WTC11 (cell line): Measurements from ENCODE around the gene CYB561A3. TPM values are rescaled to one million over a fixed set of nuclear protein-coding genes. Genes with fewer than 3 reads are reported as not detected.
"Not testable (repeated sequence)": the region's sequence is repeated elsewhere in the genome, so short reads cannot be mapped to it uniquely, and the experiment has no call there.

Experiments
- ATAC-seq: fragments of 200-7000 bp; cut with Tn5 transposase; 2 replicates; pipeline ENCODE4 v1.10.0; 2021; ENCODE audit warnings: mild to moderate bottlenecking, moderate library complexity
- CTCF ChIA-PET: fragments of 300-600 bp; sonication (Branson Sonifier 250); formaldehyde crosslinking; loops from one replicate; lab custom pipeline; 2021; ENCODE audit warnings: antibody characterized with exemption; lab: Charles Lee
- POLR2A ChIA-PET: fragments of 350-600 bp; sonication (Branson Sonifier 250); formaldehyde crosslinking; loops from one replicate; lab custom pipeline; 2021; ENCODE audit warnings: antibody characterized with exemption; lab: Charles Lee
- DNase-seq: peaks from one replicate; pipeline ENCODE4 v3.0.0; 2021; ENCODE audit warnings: low spot score
- H3K27ac Mint-ChIP-seq: 2 replicates; pipeline ENCODE4 v1.8.0; 2021; ENCODE audit warnings: mixed read lengths
- H3K27me3 Mint-ChIP-seq: 2 replicates; pipeline ENCODE4 v1.8.0; 2021; ENCODE audit warnings: low read depth, mild to moderate bottlenecking, moderate library complexity, mixed read lengths
- H3K36me3 Mint-ChIP-seq: 2 replicates; pipeline ENCODE4 v1.8.0; 2021; ENCODE audit warnings: mixed read lengths
- H3K4me1 Mint-ChIP-seq: 2 replicates; pipeline ENCODE4 v1.8.0; 2022; ENCODE audit warnings: mixed read lengths
- H3K4me3 Mint-ChIP-seq: 2 replicates; pipeline ENCODE4 v1.8.0; 2021; ENCODE audit warnings: mild to moderate bottlenecking, moderate library complexity, mixed read lengths
- H3K9me3 Mint-ChIP-seq: 2 replicates; pipeline ENCODE4 v1.8.0; 2021; ENCODE audit warnings: mixed read lengths
- ETV6 ChIP-seq: sonication (generic); formaldehyde crosslinking; IDR thresholded peaks from 2 replicates; pipeline ENCODE4 v1.8.1; 2022; ENCODE audit warnings: mild to moderate bottlenecking, missing genetic modification reagents
- FOXK1 ChIP-seq: sonication (generic); formaldehyde crosslinking; IDR thresholded peaks from 2 replicates; pipeline ENCODE4 v1.8.0; 2022; ENCODE audit warnings: mild to moderate bottlenecking, moderate library complexity, missing genetic modification reagents
- FOXP1 ChIP-seq: sonication (generic); formaldehyde crosslinking; IDR thresholded peaks from 2 replicates; pipeline ENCODE4 v1.8.0; 2022; ENCODE audit warnings: missing genetic modification reagents, mild to moderate bottlenecking, moderate library complexity, borderline replicate concordance
- GABPB1 ChIP-seq: sonication (generic); formaldehyde crosslinking; IDR thresholded peaks from 2 replicates; pipeline ENCODE4 v1.8.1; 2023; ENCODE audit warnings: mild to moderate bottlenecking, missing genetic modification reagents
- GTF2I ChIP-seq: fragments of 250-450 bp; sonication (Bioruptor Pico); conservative IDR thresholded peaks from 2 replicates; pipeline ENCODE4 v1.4.0; 2021; ENCODE audit warnings: mild to moderate bottlenecking
- MYBL2 ChIP-seq: sonication (generic); formaldehyde crosslinking; IDR thresholded peaks from 2 replicates; pipeline ENCODE4 v1.8.1; 2023; ENCODE audit warnings: mild to moderate bottlenecking, moderate library complexity, missing genetic modification reagents
- NFYB ChIP-seq: sonication (generic); formaldehyde crosslinking; conservative IDR thresholded peaks from 2 replicates; pipeline ENCODE4 v1.8.0; 2022; ENCODE audit warnings: low read depth, missing genetic modification reagents
- PRRX2 ChIP-seq: fragments of 250-450 bp; sonication (Bioruptor Pico); IDR thresholded peaks from 2 replicates; pipeline ENCODE4 v1.8.0; 2021; ENCODE audit warnings: mild to moderate bottlenecking
- SMAD3 ChIP-seq: sonication (generic); formaldehyde crosslinking; IDR thresholded peaks from 2 replicates; pipeline ENCODE4 v1.8.0; 2022; ENCODE audit warnings: missing genetic modification reagents, mild to moderate bottlenecking, borderline replicate concordance
- SOX15 ChIP-seq: fragments of 250-450 bp; sonication (Bioruptor Pico); IDR thresholded peaks from 2 replicates; pipeline ENCODE4 v1.9.0; 2021; ENCODE audit warnings: mild to moderate bottlenecking
- TEAD1 ChIP-seq: sonication (generic); formaldehyde crosslinking; IDR thresholded peaks from 2 replicates; pipeline ENCODE4 v1.8.0; 2022; ENCODE audit warnings: mild to moderate bottlenecking, missing genetic modification reagents
- ZNF121 ChIP-seq: sonication (generic); formaldehyde crosslinking; IDR thresholded peaks from 2 replicates; pipeline ENCODE4 v1.8.0; 2023; ENCODE audit warnings: missing genetic modification reagents
- ZNF138 ChIP-seq: sonication (generic); formaldehyde crosslinking; conservative IDR thresholded peaks from 2 replicates; pipeline ENCODE4 v1.8.1; 2022; ENCODE audit warnings: mild to moderate bottlenecking, moderate library complexity, missing genetic modification reagents
- ZNF263 ChIP-seq: sonication (generic); formaldehyde crosslinking; IDR thresholded peaks from 2 replicates; pipeline ENCODE4 v1.8.1; 2022; ENCODE audit warnings: low read depth, mild to moderate bottlenecking, moderate library complexity, missing genetic modification reagents
- ZNF416 ChIP-seq: fragments of 250-450 bp; sonication (Bioruptor Pico); IDR thresholded peaks from 2 replicates; pipeline ENCODE4 v1.9.0; 2021; ENCODE audit warnings: mild to moderate bottlenecking, inconsistent platforms
- ZNF671 ChIP-seq: fragments of 250-450 bp; sonication (Bioruptor Pico); IDR thresholded peaks from 2 replicates; pipeline ENCODE4 v1.8.0; 2021; ENCODE audit warnings: mild to moderate bottlenecking
- total RNA-seq: library from RNA; stranded (reverse); gene quantifications from 3 replicates; pipeline ENCODE4 v1.2.3, GENCODE V29; 2021
- TF ChIP-seq, protein P1 (sequence below): sonication (generic); formaldehyde crosslinking; IDR thresholded peaks from 2 replicates; pipeline ENCODE4 v1.8.0; 2023; ENCODE audit warnings: missing genetic modification reagents
- TF ChIP-seq, protein P2 (sequence below): sonication (generic); formaldehyde crosslinking; IDR thresholded peaks from 2 replicates; pipeline ENCODE4 v1.8.1; 2023; ENCODE audit warnings: mild to moderate bottlenecking, missing genetic modification reagents
- TF ChIP-seq, protein P3 (sequence below): sonication (generic); formaldehyde crosslinking; IDR thresholded peaks from 2 replicates; pipeline ENCODE4 v1.8.0; 2022; ENCODE audit warnings: mild to moderate bottlenecking, missing genetic modification reagents
- TF ChIP-seq, protein P4 (sequence below): sonication (generic); formaldehyde crosslinking; IDR thresholded peaks from 2 replicates; pipeline ENCODE4 v1.8.0; 2022; ENCODE audit warnings: mild to moderate bottlenecking, missing genetic modification reagents
- TF ChIP-seq, protein P5 (sequence below): sonication (generic); formaldehyde crosslinking; conservative IDR thresholded peaks from 2 replicates; pipeline ENCODE4 v1.8.1; 2022; ENCODE audit warnings: mild to moderate bottlenecking, missing genetic modification reagents
- TF ChIP-seq, protein P6 (sequence below): fragments of 200-600 bp; IDR thresholded peaks from 2 replicates; pipeline ENCODE4 v1.8.0; 2022; ENCODE audit warnings: antibody characterized with exemption
- TF ChIP-seq, protein P7 (sequence below): fragments of 250-450 bp; sonication (Bioruptor Pico); IDR thresholded peaks from 2 replicates; pipeline ENCODE4 v1.9.0; 2021; ENCODE audit warnings: mild to moderate bottlenecking, borderline replicate concordance

Gene CYB561A3
- total RNA-seq, 1 experiment from 2014 or later = 38.8 TPM

DNA sequence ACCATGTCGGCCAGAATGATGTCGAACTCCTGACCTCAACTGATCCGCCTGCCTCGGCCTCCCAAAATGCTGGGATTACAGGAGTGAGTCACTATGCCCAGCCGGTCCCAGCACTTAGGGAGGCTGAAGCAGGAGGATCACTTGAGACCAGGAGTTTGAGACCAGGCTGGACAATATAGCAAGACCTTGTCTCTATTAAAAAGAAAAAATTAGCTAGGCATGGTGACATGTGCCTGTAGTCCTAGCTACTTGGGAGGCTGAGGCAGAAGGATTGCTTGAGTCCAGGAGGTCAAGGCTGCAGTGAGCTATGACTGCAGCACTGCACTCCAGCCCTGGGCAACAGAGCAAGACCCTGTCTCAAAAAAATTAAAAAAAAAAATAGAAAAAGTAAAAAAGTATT is 22.2 kb upstream of the CYB561A3 start:
- DNase-seq, H3K36me3 Mint-ChIP-seq, H3K27ac Mint-ChIP-seq, H3K4me3 Mint-ChIP-seq: not testable (repeated sequence)
- peak; percentile 23; the same call in 1 of the 2 replicates for TF ChIP-seq ZNF121 (CRISPR knock-in tag)
- TF ChIP-seq, all 79 proteins: peak for 1; not testable (repeated sequence) for 78
- ATAC-seq, POLR2A ChIA-PET, H3K27me3 Mint-ChIP-seq, H3K4me1 Mint-ChIP-seq, H3K9me3 Mint-ChIP-seq: not testable (repeated sequence)
- CTCF ChIA-PET = interaction anchor here (1.1 to 10.1 kb wide), 7 partner anchors 17 to 131 kb away, joined by 3 to 346 read pairs (median 15); partner anchors contain the start of genes CYB561A3, DDB1, TKFC and TMEM138

DNA sequence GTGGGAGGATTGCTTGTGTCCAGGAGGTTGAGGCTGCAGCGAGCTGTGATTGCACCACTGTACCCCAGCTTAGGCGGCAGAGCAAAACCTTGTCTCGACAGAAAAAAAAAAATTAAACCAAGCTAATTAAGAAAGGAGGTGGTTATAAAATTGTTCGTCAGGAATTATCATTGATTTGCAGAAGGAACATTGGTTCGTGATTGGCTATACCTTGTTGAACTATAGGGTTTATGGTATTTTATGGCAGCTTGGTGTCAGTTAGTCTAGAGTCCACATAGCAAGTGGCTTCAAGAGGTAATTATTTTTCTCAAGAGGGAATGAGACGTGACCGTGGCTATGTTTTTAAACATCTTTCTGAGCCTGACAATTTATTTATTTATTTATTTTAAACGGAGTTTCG is 19.2 kb upstream of the CYB561A3 start:
- ATAC-seq = no peak
- Mint-ChIP-seq H3K36me3 (peaks cover 14% of the 10 kb centered on the region), H3K9me3 (peaks cover 10% of the 10 kb centered on the region), H3K4me1 (peaks cover 8% of the 10 kb centered on the region; the same call in 1 of the 2 replicates), H3K4me3 (no peak overlapping the region), H3K27ac (no peak overlapping the region), H3K27me3 (no peaks in the 10 kb centered on the region)
- ChIA-PET CTCF (interaction anchor here (0.6 to 10.1 kb wide), 4 partner anchors 12 to 86 kb away, joined by 3 to 346 read pairs (median 4); partner anchors contain the start of genes DDB1, TKFC and VWCE), POLR2A (no interaction called here)
- TF ChIP-seq ZNF416 (CRISPR knock-in tag) = no peak
- no peak for TF ChIP-seq FOXK1
- TF ChIP-seq, protein P1, sequence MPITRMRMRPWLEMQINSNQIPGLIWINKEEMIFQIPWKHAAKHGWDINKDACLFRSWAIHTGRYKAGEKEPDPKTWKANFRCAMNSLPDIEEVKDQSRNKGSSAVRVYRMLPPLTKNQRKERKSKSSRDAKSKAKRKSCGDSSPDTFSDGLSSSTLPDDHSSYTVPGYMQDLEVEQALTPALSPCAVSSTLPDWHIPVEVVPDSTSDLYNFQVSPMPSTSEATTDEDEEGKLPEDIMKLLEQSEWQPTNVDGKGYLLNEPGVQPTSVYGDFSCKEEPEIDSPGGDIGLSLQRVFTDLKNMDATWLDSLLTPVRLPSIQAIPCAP (CRISPR knock-in tag) = no peak
- TF ChIP-seq ZNF138 = no peak
- TF ChIP-seq ZNF671 (CRISPR knock-in tag) = no peak
- TF ChIP-seq, protein P2, sequence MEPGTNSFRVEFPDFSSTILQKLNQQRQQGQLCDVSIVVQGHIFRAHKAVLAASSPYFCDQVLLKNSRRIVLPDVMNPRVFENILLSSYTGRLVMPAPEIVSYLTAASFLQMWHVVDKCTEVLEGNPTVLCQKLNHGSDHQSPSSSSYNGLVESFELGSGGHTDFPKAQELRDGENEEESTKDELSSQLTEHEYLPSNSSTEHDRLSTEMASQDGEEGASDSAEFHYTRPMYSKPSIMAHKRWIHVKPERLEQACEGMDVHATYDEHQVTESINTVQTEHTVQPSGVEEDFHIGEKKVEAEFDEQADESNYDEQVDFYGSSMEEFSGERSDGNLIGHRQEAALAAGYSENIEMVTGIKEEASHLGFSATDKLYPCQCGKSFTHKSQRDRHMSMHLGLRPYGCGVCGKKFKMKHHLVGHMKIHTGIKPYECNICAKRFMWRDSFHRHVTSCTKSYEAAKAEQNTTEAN (CRISPR knock-in tag) = no peak
- TF ChIP-seq GABPB1 (CRISPR knock-in tag) = no peak
- no peak for TF ChIP-seq FOXP1 (CRISPR knock-in tag)
- no peak for TF ChIP-seq SMAD3 (CRISPR knock-in tag)
- TF ChIP-seq, protein P3, sequence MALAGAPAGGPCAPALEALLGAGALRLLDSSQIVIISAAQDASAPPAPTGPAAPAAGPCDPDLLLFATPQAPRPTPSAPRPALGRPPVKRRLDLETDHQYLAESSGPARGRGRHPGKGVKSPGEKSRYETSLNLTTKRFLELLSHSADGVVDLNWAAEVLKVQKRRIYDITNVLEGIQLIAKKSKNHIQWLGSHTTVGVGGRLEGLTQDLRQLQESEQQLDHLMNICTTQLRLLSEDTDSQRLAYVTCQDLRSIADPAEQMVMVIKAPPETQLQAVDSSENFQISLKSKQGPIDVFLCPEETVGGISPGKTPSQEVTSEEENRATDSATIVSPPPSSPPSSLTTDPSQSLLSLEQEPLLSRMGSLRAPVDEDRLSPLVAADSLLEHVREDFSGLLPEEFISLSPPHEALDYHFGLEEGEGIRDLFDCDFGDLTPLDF (CRISPR knock-in tag) = no peak
- TF ChIP-seq MYBL2 (CRISPR knock-in tag) = no peak
- TF ChIP-seq TEAD1 (CRISPR knock-in tag) = no peak
- no peak for TF ChIP-seq SOX15 (CRISPR knock-in tag)
- TF ChIP-seq PRRX2 (CRISPR knock-in tag) = no peak
- no peak for TF ChIP-seq NFYB (CRISPR knock-in tag)
- TF ChIP-seq, protein P4, sequence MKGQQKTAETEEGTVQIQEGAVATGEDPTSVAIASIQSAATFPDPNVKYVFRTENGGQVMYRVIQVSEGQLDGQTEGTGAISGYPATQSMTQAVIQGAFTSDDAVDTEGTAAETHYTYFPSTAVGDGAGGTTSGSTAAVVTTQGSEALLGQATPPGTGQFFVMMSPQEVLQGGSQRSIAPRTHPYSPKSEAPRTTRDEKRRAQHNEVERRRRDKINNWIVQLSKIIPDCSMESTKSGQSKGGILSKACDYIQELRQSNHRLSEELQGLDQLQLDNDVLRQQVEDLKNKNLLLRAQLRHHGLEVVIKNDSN = no peak
- DNase-seq = no peak

DNA sequence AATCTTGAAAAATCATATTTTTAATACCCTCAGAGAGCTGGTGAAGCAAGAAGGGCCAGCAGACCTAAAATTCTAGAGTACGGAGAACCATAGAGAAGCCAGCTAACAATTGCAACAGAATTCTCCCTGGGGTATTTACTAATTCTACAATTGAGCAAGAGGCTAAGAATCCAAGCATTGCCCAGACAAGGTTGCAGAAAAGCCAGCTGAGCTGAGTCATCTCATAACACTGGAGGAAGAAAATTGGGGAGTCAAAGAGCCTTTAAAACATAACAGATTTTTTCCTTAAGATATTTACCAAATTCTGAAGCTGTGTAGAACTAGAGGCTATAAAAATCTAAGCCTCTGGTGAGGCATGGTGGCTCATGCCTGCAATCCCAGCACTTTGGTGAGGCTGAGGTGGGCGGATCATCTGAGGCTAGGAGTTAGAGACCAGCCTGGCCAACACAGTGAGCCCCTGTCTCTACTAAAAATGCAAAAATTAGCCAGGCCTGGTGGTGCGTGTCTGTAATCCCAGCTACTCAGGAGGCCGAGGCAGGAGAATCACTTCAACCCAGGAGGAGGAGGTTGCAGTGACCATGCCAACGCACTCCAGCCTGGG is 17.1 kb upstream of the CYB561A3 start:
- ATAC-seq (no peak), DNase-seq (no peak)
- ChIA-PET CTCF (interaction anchor here (0.8 to 1.0 kb wide), 2 partner anchors 43 to 46 kb away, joined by 3 to 4 read pairs; partner anchors contain the start of genes DDB1 and TKFC), POLR2A (no interaction called here)
- no peaks in the 10 kb centered on the region for H3K27me3 Mint-ChIP-seq
- H3K4me1 Mint-ChIP-seq = 0 out of 2 replicates have a peak, but pooled peaks cover 3% of the 10 kb centered on the region
- no peak overlapping the region for H3K27ac Mint-ChIP-seq
- H3K36me3 Mint-ChIP-seq = peaks cover 32% of the 10 kb centered on the region
- peaks cover 14% of the 10 kb centered on the region for H3K9me3 Mint-ChIP-seq
- H3K4me3 Mint-ChIP-seq = no peak overlapping the region
- TF ChIP-seq, protein P5, sequence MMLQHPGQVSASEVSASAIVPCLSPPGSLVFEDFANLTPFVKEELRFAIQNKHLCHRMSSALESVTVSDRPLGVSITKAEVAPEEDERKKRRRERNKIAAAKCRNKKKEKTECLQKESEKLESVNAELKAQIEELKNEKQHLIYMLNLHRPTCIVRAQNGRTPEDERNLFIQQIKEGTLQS = no peak
- TF ChIP-seq, protein P6, sequence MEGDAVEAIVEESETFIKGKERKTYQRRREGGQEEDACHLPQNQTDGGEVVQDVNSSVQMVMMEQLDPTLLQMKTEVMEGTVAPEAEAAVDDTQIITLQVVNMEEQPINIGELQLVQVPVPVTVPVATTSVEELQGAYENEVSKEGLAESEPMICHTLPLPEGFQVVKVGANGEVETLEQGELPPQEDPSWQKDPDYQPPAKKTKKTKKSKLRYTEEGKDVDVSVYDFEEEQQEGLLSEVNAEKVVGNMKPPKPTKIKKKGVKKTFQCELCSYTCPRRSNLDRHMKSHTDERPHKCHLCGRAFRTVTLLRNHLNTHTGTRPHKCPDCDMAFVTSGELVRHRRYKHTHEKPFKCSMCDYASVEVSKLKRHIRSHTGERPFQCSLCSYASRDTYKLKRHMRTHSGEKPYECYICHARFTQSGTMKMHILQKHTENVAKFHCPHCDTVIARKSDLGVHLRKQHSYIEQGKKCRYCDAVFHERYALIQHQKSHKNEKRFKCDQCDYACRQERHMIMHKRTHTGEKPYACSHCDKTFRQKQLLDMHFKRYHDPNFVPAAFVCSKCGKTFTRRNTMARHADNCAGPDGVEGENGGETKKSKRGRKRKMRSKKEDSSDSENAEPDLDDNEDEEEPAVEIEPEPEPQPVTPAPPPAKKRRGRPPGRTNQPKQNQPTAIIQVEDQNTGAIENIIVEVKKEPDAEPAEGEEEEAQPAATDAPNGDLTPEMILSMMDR = no peak
- TF ChIP-seq ETV6 (CRISPR knock-in tag) (no peak), ZNF263 (CRISPR knock-in tag) (no peak), GTF2I (CRISPR knock-in tag) (no peak)
- TF ChIP-seq, protein P7, sequence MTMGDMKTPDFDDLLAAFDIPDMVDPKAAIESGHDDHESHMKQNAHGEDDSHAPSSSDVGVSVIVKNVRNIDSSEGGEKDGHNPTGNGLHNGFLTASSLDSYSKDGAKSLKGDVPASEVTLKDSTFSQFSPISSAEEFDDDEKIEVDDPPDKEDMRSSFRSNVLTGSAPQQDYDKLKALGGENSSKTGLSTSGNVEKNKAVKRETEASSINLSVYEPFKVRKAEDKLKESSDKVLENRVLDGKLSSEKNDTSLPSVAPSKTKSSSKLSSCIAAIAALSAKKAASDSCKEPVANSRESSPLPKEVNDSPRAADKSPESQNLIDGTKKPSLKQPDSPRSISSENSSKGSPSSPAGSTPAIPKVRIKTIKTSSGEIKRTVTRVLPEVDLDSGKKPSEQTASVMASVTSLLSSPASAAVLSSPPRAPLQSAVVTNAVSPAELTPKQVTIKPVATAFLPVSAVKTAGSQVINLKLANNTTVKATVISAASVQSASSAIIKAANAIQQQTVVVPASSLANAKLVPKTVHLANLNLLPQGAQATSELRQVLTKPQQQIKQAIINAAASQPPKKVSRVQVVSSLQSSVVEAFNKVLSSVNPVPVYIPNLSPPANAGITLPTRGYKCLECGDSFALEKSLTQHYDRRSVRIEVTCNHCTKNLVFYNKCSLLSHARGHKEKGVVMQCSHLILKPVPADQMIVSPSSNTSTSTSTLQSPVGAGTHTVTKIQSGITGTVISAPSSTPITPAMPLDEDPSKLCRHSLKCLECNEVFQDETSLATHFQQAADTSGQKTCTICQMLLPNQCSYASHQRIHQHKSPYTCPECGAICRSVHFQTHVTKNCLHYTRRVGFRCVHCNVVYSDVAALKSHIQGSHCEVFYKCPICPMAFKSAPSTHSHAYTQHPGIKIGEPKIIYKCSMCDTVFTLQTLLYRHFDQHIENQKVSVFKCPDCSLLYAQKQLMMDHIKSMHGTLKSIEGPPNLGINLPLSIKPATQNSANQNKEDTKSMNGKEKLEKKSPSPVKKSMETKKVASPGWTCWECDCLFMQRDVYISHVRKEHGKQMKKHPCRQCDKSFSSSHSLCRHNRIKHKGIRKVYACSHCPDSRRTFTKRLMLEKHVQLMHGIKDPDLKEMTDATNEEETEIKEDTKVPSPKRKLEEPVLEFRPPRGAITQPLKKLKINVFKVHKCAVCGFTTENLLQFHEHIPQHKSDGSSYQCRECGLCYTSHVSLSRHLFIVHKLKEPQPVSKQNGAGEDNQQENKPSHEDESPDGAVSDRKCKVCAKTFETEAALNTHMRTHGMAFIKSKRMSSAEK (CRISPR knock-in tag) = no peak
